Measurements from ENCODE around the gene COL25A1.

COL25A1 gene

GRCh38 chr4:108783665-108784463 is 518.6 kb downstream of the COL25A1 start:
- DNase-seq, result no peak
- Histone ChIP-seq H3K4me3 (ENCODE audit: low read depth, low read length) (no peak overlapping the region), H3K9me3 (ENCODE audit: severe bottlenecking) (no peaks in the 10 kb centered on the region), H3K27ac (no peak overlapping the region), H3K27me3 (ENCODE audit: insufficient read depth, low read depth, severe bottlenecking) (no peaks in the 10 kb centered on the region), H3K36me3 (no peaks in the 10 kb centered on the region)
- TF ChIP-seq CTCF (IDR thresholded peaks at IDR 0.05; ENCODE audit: low read depth, low read length), result 0 out of 2 replicates have a peak, but pooled peaks have one; percentile 22

- Histone ChIP-seq H3K27ac (no peak overlapping the region), H3K4me3 (ENCODE audit: low read depth, low read length) (no peak overlapping the region), H3K27me3 (ENCODE audit: insufficient read depth, low read depth, severe bottlenecking) (no peaks in the 10 kb centered on the region), H3K36me3 (no peaks in the 10 kb centered on the region), H3K9me3 (ENCODE audit: severe bottlenecking) (no peaks in the 10 kb centered on the region)
- no peak for DNase-seq
- no peak for TF ChIP-seq CTCF (IDR thresholded peaks at IDR 0.05; ENCODE audit: low read depth, low read length)
Observed at GRCh38 chr4:108779958-108780357, 522.5 kb downstream of the COL25A1 start.

- Histone ChIP-seq H3K27ac (no peak overlapping the region), H3K36me3 (no peaks in the 10 kb centered on the region), H3K9me3 (ENCODE audit: severe bottlenecking) (no peaks in the 10 kb centered on the region), H3K27me3 (ENCODE audit: insufficient read depth, low read depth, severe bottlenecking) (no peaks in the 10 kb centered on the region), H3K4me3 (ENCODE audit: low read depth, low read length) (no peak overlapping the region)
- DNase-seq, result no peak
- no peak for TF ChIP-seq CTCF (IDR thresholded peaks at IDR 0.05; ENCODE audit: low read depth, low read length)
Observed at GRCh38 chr4:108777388-108777787, 525.1 kb downstream of the COL25A1 start.

- DNase-seq, result no peak
- Histone ChIP-seq H3K9me3 (ENCODE audit: severe bottlenecking) (no peaks in the 10 kb centered on the region), H3K4me3 (ENCODE audit: low read depth, low read length) (no peak overlapping the region), H3K27me3 (ENCODE audit: insufficient read depth, low read depth, severe bottlenecking) (no peaks in the 10 kb centered on the region), H3K27ac (no peak overlapping the region), H3K36me3 (no peaks in the 10 kb centered on the region)
- no peak for TF ChIP-seq CTCF (IDR thresholded peaks at IDR 0.05; ENCODE audit: low read depth, low read length)
Observed at GRCh38 chr4:108775921-108776320, 526.5 kb downstream of the COL25A1 start.

GRCh38 chr4:108774809-108775530 is 527.5 kb downstream of the COL25A1 start:
- no peak overlapping the region for H3K4me3 ChIP-seq (ENCODE audit: low read depth, low read length)
- H3K9me3 ChIP-seq (ENCODE audit: severe bottlenecking), result no peaks in the 10 kb centered on the region
- no peak for TF ChIP-seq CTCF (IDR thresholded peaks at IDR 0.05; ENCODE audit: low read depth, low read length)
- H3K36me3 ChIP-seq, result no peaks in the 10 kb centered on the region
- H3K27me3 ChIP-seq (ENCODE audit: insufficient read depth, low read depth, severe bottlenecking), result no peaks in the 10 kb centered on the region
- no peak for DNase-seq
- H3K27ac ChIP-seq, result no peak overlapping the region

All from WERI-Rb-1 (cell line).